Measurements from ENCODE around the gene PCBP3. TPM values are rescaled to one million over a fixed set of nuclear protein-coding genes. Genes with fewer than 3 reads are reported as not detected.

Gene PCBP3
- total RNA-seq, 1 donor from 2014 or later, result 4.6 TPM

- no peak for TF ChIP-seq EZH2phosphoT487 (IDR thresholded peaks at IDR 0.05)
- no peak for TF ChIP-seq EZH2 (IDR thresholded peaks at IDR 0.05)
- TF ChIP-seq CTCF (IDR thresholded peaks at IDR 0.05), result no peak
- Mint-ChIP-seq H3K27me3 (ENCODE audit: insufficient read depth, low read depth) (peaks cover 10% of the 10 kb centered on the region), H3K9me3 (no peaks in the 10 kb centered on the region), H3K4me3 (no peak overlapping the region), H3K27ac (peak overlapping the region; percentile 29), H3K4me1 (peaks cover 35% of the 10 kb centered on the region), H3K36me3 (no peaks in the 10 kb centered on the region)
- no peak overlapping the region for H3K9ac ChIP-seq
- no peaks in the 10 kb centered on the region for H3K9me3 ChIP-seq (ENCODE audit: low read depth)
- no peak for DNase-seq (ENCODE audit: low spot score)
- H3K4me2 ChIP-seq, result peak overlapping the region; percentile 31
- no peak overlapping the region for H3K4me3 ChIP-seq
- no peak overlapping the region for H3K27ac ChIP-seq
- H3K27me3 ChIP-seq, result peaks cover 90% of the 10 kb centered on the region
- no peaks in the 10 kb centered on the region for H4K20me1 ChIP-seq (ENCODE audit: low read depth)
- no peaks in the 10 kb centered on the region for H3K79me2 ChIP-seq (ENCODE audit: low read depth)
- H3F3A ChIP-seq (ENCODE audit: low read depth), result peaks cover 22% of the 10 kb centered on the region
- no peak overlapping the region for H2AFZ ChIP-seq (replicated peaks)
- H3K36me3 ChIP-seq, result no peaks in the 10 kb centered on the region
- peaks cover 20% of the 10 kb centered on the region for H3K4me1 ChIP-seq
These were observed 333.3 kb downstream of the PCBP3 start for GRCh38 chr21:45976701-45977311.

- Histone ChIP-seq H3K9ac (no peak overlapping the region), H3K27me3 (peaks cover 90% of the 10 kb centered on the region), H3K79me2 (ENCODE audit: low read depth) (no peaks in the 10 kb centered on the region), H3K4me1 (peaks cover 19% of the 10 kb centered on the region), H2AFZ (replicated peaks) (no peak overlapping the region), H3K4me3 (no peak overlapping the region), H3K4me2 (no peak overlapping the region), H3F3A (ENCODE audit: low read depth) (peaks cover 22% of the 10 kb centered on the region), H4K20me1 (ENCODE audit: low read depth) (no peaks in the 10 kb centered on the region), H3K27ac (no peak overlapping the region), H3K36me3 (no peaks in the 10 kb centered on the region), H3K9me3 (ENCODE audit: low read depth) (no peaks in the 10 kb centered on the region)
- H3K4me1 Mint-ChIP-seq, result peaks cover 35% of the 10 kb centered on the region
- no peak overlapping the region for H3K27ac Mint-ChIP-seq
- no peaks in the 10 kb centered on the region for H3K36me3 Mint-ChIP-seq
- no peaks in the 10 kb centered on the region for H3K9me3 Mint-ChIP-seq
- H3K4me3 Mint-ChIP-seq, result no peak overlapping the region
- H3K27me3 Mint-ChIP-seq (ENCODE audit: insufficient read depth, low read depth), result peaks cover 10% of the 10 kb centered on the region
- DNase-seq (ENCODE audit: low spot score), result no peak
- TF ChIP-seq EZH2 (IDR thresholded peaks at IDR 0.05) (no peak), EZH2phosphoT487 (IDR thresholded peaks at IDR 0.05) (no peak), CTCF (IDR thresholded peaks at IDR 0.05) (no peak)
These were observed 333.9 kb downstream of the PCBP3 start for GRCh38 chr21:45977396-45977795.

GRCh38 chr21:45979141-45979631 lies 335.7 kb downstream of the PCBP3 start:
- Histone ChIP-seq H3K27ac (no peak overlapping the region), H3K27me3 (peaks cover 83% of the 10 kb centered on the region), H3K4me1 (peaks cover 8% of the 10 kb centered on the region), H3K9ac (no peak overlapping the region), H3K4me2 (no peak overlapping the region), H3K36me3 (no peaks in the 10 kb centered on the region), H3K9me3 (ENCODE audit: low read depth) (no peaks in the 10 kb centered on the region), H3K4me3 (no peak overlapping the region), H3F3A (ENCODE audit: low read depth) (peaks cover 17% of the 10 kb centered on the region), H3K79me2 (ENCODE audit: low read depth) (no peaks in the 10 kb centered on the region), H2AFZ (replicated peaks) (no peak overlapping the region), H4K20me1 (ENCODE audit: low read depth) (no peaks in the 10 kb centered on the region)
- no peak for DNase-seq (ENCODE audit: low spot score)
- Mint-ChIP-seq H3K36me3 (no peaks in the 10 kb centered on the region), H3K27me3 (ENCODE audit: insufficient read depth, low read depth) (peaks cover 10% of the 10 kb centered on the region), H3K4me3 (peak overlapping the region; percentile 18), H3K27ac (peak overlapping the region; percentile 66), H3K4me1 (peaks cover 28% of the 10 kb centered on the region), H3K9me3 (no peaks in the 10 kb centered on the region)
- TF ChIP-seq EZH2phosphoT487 (IDR thresholded peaks at IDR 0.05), result no peak
- no peak for TF ChIP-seq EZH2 (IDR thresholded peaks at IDR 0.05)
- TF ChIP-seq CTCF (IDR thresholded peaks at IDR 0.05), result no peak
